ENCODE results near the gene SMIM10L2A. TPM values are rescaled to one million over a fixed set of nuclear protein-coding genes. Genes with fewer than 3 reads are reported as not detected.
"Not testable (repeated sequence)": the region's sequence is repeated elsewhere in the genome, so short reads cannot be mapped to it uniquely, and the experiment has no call there.

Gene SMIM10L2A
- total and polyA plus RNA-seq, 7 donors: 0.08 to 0.58 (median 0.14) TPM

- Histone ChIP-seq H3K27me3 (ENCODE audit: insufficient read depth in 3 of 3, low read length in 2 of 3) (peaks cover 0 to 15% (median 0%) of the 10 kb centered on the region in 3 donors), H3K9me3 (no peaks in the 10 kb centered on the region), H3K27ac (no peak overlapping the region), H3K4me1 (no peaks in the 10 kb centered on the region), H3K4me3 (no peak overlapping the region), H3K36me3 (ENCODE audit: insufficient read depth in 1 of 2, low read depth in 1 of 2) (no peaks in the 10 kb centered on the region)
- intact Hi-C loops (cut with DNase I): no loop called here
- ATAC-seq (no peak), DNase-seq (no peak)
- TF ChIP-seq CTCF (IDR thresholded peaks at IDR 0.05): no peak
These were observed 18.4 kb upstream of the SMIM10L2A start for GRCh38 chrX:135403374-135403773.

DNA sequence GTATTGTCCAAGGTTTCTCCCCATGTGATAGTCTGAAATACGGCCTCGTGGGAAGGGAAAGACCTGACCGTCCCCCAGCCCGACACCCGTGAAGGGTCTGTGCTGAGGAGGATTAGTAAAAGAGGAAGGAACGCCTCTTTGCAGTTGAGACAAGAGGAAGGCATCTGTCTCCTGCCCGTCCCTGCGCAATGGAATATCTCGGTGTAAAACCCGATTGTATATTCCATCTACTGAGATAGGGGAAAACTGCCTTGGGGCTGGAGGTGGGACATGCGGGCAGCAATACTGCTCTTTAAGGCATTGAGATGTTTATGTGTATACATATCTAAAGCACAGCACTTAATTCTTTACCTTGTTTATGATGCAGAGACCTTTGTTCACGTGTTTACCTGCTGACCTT is 15.3 kb upstream of the SMIM10L2A start:
- H3K27ac ChIP-seq; H3K4me1 ChIP-seq; H3K9me3 ChIP-seq; DNase-seq; ATAC-seq; intact Hi-C loops (cut with DNase I); H3K4me3 ChIP-seq; H3K36me3 ChIP-seq (ENCODE audit: insufficient read depth in 1 of 2, low read depth in 1 of 2): not testable (repeated sequence)
- peaks cover 0 to 15% (median 0%) of the 10 kb centered on the region in 3 donors for H3K27me3 ChIP-seq (ENCODE audit: insufficient read depth in 3 of 3, low read length in 2 of 3)
- 16 to 42% (median 36%) methylated on average over 5 to 9 of the region's 12 CpGs for WGBS, 3 donors

- intact Hi-C loops (cut with DNase I): no loop called here
- H3K27ac ChIP-seq: no peak overlapping the region
- ATAC-seq: no peak
- H3K27me3 ChIP-seq (ENCODE audit: insufficient read depth in 3 of 3, low read length in 2 of 3): peaks cover 0 to 15% (median 0%) of the 10 kb centered on the region in 3 donors
- H3K4me1 ChIP-seq: no peaks in the 10 kb centered on the region
- H3K9me3 ChIP-seq: no peaks in the 10 kb centered on the region
- DNase-seq: no peak
- H3K36me3 ChIP-seq (ENCODE audit: insufficient read depth in 1 of 2, low read depth in 1 of 2): no peaks in the 10 kb centered on the region
- WGBS, 3 donors: 41 to 100% (median 81%) methylated on average over 1 of the region's 1 CpG
- no peak for TF ChIP-seq CTCF (IDR thresholded peaks at IDR 0.05)
- H3K4me3 ChIP-seq: no peak overlapping the region
These were observed 12.9 kb upstream of the SMIM10L2A start for GRCh38 chrX:135408794-135409193.

- H3K27me3 ChIP-seq (ENCODE audit: insufficient read depth in 3 of 3, low read length in 2 of 3): peaks cover 0 to 4% (median 0%) of the 10 kb centered on the region in 3 donors
- intact Hi-C loops (cut with DNase I): no loop called here
- no peaks in the 10 kb centered on the region for H3K36me3 ChIP-seq (ENCODE audit: insufficient read depth in 1 of 2, low read depth in 1 of 2)
- H3K4me3 ChIP-seq: no peak overlapping the region
- no peak for DNase-seq
- no peak overlapping the region for H3K27ac ChIP-seq
- no peak for ATAC-seq
- no peak for TF ChIP-seq CTCF (IDR thresholded peaks at IDR 0.05)
- H3K9me3 ChIP-seq: no peaks in the 10 kb centered on the region
- no peaks in the 10 kb centered on the region for H3K4me1 ChIP-seq
- 55 to 88% (median 73%) methylated on average over 2 of the region's 2 CpGs for whole genome bisulfite sequencing, 3 donors
These were observed 10.7 kb upstream of the SMIM10L2A start for GRCh38 chrX:135410861-135411627.

DNA sequence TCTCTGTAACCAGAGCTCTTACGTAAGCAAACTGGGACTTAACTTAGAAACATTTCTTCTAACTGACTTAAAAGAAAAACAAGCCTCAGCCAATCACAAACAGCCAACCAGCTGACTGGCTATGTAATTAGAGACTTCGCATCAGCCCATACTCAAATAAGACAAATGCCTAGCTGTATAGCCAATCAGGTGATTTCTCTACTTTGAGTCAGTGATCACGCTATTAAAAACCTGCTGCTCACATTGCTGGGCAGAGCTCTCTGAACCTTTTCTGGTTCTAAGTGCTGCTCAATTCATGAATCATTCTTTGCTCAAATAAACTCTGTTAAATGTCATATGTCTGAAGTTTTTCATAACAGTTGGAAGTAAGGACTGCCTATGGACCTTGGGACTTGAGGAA is 9.9 kb upstream of the SMIM10L2A start:
- WGBS, 3 donors: 77 to 90% (median 79%) methylated on average over 3 of the region's 3 CpGs
- no peak for TF ChIP-seq CTCF (IDR thresholded peaks at IDR 0.05)
- intact Hi-C loops (cut with DNase I): no loop called here
- ATAC-seq (no peak), DNase-seq (no peak)
- Histone ChIP-seq H3K36me3 (ENCODE audit: insufficient read depth in 1 of 2, low read depth in 1 of 2) (no peaks in the 10 kb centered on the region), H3K27ac (no peak overlapping the region), H3K27me3 (ENCODE audit: insufficient read depth in 3 of 3, low read length in 2 of 3) (peaks cover 0 to 4% (median 0%) of the 10 kb centered on the region in 3 donors), H3K9me3 (no peaks in the 10 kb centered on the region), H3K4me1 (no peaks in the 10 kb centered on the region), H3K4me3 (no peak overlapping the region)

Data from psoas muscle (tissue), 8 donors.